Occipital lobe (tissue), 2 donors: ENCODE data around the gene ZNF554. TPM values are rescaled to one million over a fixed set of nuclear protein-coding genes. Genes with fewer than 3 reads are reported as not detected.
"Not testable (repeated sequence)": the region's sequence is repeated elsewhere in the genome, so short reads cannot be mapped to it uniquely, and the experiment has no call there.

Experiments used
- DNase-seq: peaks from one replicate; lab custom pipeline; 2025; lab: John Stamatoyannopoulos, UW
- total RNA-seq: library from RNA; depleted of rRNA; stranded (reverse); fragments of >200 nt; gene quantifications from one replicate; pipeline ENCODE4 v1.2.3, GENCODE V29; 2014

Gene ZNF554
- total RNA-seq, 1 donor from 2014 or later = 17.5 TPM

- no peak for DNase-seq
These were observed 12.8 kb upstream of the ZNF554 start for GRCh38 chr19:2806736-2807378.

GRCh38 chr19:2807379-2808128, 12.1 kb upstream of the ZNF554 start:
- DNase-seq = no peak

- no peak for DNase-seq
These were observed 11.3 kb upstream of the ZNF554 start for GRCh38 chr19:2808129-2808941.

- DNase-seq = no peak
These were observed 10.1 kb upstream of the ZNF554 start for GRCh38 chr19:2809387-2810140.

GRCh38 chr19:2810141-2811091, 9.3 kb upstream of the ZNF554 start:
- DNase-seq = no peak

- DNase-seq = no peak
These were observed 8.4 kb upstream of the ZNF554 start for GRCh38 chr19:2811221-2811722.

- DNase-seq = no peak
These were observed 7.8 kb upstream of the ZNF554 start for GRCh38 chr19:2811735-2812413.

GRCh38 chr19:2812414-2813234, 7.0 kb upstream of the ZNF554 start:
- no peak for DNase-seq

- DNase-seq = no peak
These were observed 6.2 kb upstream of the ZNF554 start for GRCh38 chr19:2813235-2814160.

GRCh38 chr19:2814426-2814825, 5.2 kb upstream of the ZNF554 start:
- DNase-seq = no peak

GRCh38 chr19:2815191-2815614, 4.5 kb upstream of the ZNF554 start:
- DNase-seq = no peak

- no peak for DNase-seq
These were observed 3.7 kb upstream of the ZNF554 start for GRCh38 chr19:2815923-2816322.

GRCh38 chr19:2816641-2817040, 3.0 kb upstream of the ZNF554 start:
- no peak for DNase-seq

- DNase-seq = not testable (repeated sequence)
These were observed 2.3 kb upstream of the ZNF554 start for GRCh38 chr19:2817237-2817829.

GRCh38 chr19:2820112-2820702, 539 bp downstream of the ZNF554 start:
- no peak for DNase-seq

GRCh38 chr19:2822846-2823245, 3.2 kb downstream of the ZNF554 start:
- DNase-seq = no peak

GRCh38 chr19:2823646-2824045, 4.0 kb downstream of the ZNF554 start:
- no peak for DNase-seq
